ENCODE measurements around the gene SRPRB. TPM values are rescaled to one million over a fixed set of nuclear protein-coding genes. Genes with fewer than 3 reads are reported as not detected.

The SRPRB gene
- total RNA-seq, 1 donor from 2014 or later = 33.2 TPM

DNA sequence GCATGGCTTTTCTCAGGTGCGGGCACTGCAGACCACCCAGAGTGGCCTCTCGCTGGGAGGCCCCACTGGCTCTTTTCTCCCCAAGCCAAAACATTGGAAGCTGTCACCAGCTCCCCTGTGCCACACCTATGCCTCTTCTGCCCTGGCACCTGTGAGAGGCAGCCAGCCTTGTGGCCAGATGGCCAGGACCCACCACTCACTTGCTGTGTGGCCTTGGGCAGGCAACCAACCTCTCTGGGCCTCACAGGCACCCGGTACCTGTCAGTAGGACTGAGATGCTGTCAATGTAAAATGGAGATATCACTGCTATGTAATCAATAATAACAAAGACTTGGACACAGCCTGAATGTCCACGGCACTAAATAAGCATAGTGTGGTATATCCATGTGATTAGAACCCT lies 36.5 kb downstream of the SRPRB start:
- DNase-seq = no peak

DNA sequence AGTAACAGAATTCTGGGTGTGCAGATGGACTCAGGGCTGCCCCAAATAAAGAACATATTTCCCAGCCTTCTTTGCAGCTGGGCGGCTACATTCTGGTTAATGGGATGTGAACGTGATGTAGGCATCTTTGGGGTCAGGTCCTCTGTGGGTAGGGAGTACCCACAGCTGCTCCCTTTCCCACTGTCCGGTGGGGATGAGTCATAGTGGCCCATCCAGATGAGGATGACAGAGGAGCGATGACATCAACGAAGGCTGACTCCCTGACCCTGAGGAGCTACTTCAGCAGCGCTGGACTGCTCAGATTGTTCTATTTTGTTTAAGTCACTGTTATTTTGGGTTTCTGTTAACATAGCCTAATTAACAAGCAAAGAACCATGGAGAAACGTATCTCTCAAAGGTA lies 38.0 kb downstream of the SRPRB start:
- DNase-seq = no peak

DNA sequence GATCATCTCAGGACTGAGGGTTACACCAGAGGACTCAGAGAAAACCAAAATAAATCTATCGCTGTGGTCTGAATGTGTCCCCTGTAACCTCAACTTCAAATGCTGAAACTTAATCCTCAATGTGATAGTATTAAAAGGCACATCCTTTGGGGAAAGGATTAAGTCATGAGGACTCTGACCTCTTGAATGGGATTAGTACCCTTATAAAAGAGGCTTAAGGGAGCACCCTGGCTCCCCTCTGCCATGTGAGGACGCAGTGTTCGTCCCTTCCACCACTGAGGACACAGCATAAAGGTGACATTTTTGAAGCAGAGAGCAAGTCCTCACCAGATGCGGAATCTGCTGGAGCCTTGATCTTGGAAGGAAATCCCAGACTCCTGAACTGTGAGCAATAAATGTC lies 39.5 kb downstream of the SRPRB start:
- no peak for DNase-seq

GRCh38 chr3:133849346-133849745 lies 43.7 kb downstream of the SRPRB start:
- no peak for DNase-seq

DNA sequence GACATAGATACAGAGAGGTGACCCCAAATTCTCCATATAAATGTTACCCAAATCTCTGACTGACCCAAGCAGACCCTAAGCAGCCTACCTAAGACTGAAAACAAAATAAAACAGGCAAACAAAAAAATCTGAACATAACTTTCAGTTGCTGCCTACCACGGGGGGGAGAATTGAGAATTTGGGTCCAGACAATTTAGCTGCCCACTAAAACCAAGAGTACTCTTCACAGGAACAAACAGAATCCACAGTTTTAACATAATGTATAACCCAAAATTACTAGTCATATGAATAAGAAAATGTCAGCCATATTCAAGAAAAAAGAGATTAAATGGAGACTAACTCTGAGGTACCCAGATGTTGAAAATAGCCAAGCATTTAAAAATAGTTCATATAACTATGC lies 44.4 kb downstream of the SRPRB start:
- no peak for DNase-seq

DNA sequence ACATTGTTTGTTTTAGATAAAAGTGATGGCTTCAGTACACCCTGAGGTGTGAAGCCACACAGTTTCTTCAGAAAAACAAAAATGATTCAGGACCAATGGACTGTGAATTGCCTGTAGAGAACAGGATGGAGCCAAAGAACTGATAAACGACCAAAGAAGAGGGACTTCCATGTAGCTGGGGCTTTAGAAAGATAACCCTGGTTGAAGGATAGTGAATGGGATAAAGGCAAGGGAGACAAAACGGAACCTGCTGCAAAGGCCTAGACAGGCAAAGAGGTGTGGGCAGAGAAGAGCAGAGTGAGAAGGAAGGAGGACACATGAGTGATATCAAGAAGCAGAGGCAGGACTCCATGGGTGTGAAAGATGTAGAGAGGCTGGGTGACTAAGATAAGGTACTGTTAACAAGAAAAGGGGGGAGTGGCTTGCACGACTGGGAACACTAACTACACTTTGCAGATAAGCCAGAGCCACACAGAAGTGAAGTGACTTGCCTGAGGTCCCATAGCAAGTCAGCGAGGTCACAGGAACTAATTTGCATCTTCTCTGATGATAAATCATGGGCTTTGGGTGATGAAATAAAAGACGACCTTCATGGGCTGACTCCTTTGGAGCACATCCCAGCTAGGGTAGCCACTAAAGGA lies 45.8 kb downstream of the SRPRB start:
- DNase-seq = no peak

DNA sequence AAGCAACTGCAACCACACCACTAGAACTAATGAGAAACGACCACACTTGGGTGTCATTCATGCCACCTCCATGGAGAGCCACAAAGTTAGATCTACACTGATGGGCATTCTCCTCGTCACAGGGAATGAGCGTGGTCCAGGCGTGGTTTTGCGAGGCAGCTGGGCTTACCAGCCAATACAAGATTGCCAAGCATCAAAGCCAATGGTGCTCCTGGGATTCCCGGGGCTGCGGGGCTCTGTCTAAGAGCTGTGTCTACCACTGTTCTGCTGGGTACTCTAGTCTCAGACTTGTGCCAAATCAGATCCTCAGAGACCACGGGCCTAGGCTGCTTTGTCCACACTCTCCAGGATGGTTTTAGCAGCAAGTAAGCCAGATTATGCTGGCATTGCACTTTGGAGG lies 46.3 kb downstream of the SRPRB start:
- no peak for DNase-seq

DNA sequence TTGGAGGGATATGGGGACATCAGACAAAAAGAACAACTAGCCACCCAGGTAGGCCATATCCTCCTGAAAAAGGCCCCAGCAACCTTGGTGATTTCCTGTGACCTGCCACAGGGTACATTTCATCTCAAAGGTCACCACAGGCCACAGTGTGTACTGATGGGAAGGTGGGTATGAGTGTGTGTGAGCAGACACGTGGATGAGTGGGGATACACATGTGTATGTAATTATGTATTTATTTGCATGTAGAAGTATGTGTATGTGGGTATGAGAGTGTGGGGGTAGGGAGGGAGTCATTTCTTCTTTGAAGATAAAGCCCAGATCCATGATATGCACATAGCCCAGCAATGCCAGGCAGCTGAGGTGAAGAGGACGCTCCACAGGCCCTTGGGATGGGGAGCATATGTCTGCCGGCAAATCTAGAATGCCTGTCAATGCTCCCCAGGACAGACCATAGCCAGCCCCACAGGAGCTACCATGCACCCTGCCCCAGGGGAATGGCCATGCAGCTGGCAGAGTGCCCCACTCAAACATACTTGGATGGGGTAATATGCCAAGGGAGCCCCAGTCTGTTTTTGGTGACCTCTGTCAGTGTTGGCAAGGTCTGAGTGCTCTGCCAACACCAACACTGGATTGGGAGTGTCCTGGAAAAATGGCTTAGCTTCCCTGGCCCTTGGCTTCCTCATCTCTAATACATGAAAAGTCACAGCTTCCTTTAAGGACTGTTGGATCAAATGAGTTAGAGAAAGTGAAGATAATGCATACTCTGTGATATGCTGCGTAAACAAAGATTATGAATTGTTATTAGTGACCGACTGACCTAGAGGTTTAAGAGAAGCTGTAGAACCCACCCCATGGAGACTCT lies 47.7 kb downstream of the SRPRB start:
- no peak for DNase-seq

DNA sequence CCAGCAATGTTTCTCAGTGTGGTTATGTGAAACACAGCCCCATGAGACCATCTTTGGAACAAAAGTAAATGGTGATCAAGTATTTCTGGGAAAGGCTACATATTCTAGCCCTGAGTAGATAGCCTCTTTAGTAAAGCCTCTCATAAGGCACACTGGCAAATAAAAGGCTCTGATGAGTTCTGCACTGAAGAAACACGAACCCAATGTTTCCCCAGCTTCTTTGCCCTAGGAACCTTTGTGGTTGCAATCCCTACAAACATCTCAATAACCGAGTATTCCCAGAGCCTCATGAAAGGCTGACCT lies 48.3 kb downstream of the SRPRB start:
- no peak for DNase-seq

DNA sequence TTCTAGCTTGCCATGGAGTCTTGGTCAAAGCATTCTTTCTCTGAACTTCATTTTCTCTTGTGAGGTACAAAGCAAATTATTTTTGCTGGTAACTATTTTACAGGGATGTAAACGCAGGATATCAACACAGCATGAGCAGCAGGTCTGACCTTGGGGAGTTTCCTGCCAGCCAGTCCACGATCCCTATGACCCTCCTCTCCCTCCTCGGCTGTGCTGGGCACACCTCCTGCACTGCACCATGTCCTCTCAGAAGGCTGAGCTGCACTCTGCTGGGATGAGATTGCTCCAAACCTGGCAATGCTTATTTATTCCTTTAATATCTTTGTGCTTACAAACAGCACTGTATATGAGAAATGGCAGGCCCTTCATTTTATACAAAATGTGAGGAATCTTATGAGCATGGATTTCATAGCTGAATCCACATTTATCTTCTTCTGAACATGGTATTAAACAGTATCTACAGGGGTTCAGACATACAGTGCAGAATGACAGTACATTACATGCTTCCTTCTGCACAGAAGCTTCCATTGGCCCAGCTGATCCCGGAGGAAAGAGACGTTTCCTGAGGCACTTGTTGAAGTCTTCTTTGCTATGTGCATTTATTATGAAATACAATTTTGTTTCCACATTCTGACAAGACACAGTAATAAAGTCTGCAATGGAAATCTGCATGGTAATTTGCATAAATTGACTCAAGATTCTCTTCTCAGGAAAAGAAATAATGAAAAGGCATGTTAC lies 48.8 kb downstream of the SRPRB start:
- no peak for DNase-seq

DNA sequence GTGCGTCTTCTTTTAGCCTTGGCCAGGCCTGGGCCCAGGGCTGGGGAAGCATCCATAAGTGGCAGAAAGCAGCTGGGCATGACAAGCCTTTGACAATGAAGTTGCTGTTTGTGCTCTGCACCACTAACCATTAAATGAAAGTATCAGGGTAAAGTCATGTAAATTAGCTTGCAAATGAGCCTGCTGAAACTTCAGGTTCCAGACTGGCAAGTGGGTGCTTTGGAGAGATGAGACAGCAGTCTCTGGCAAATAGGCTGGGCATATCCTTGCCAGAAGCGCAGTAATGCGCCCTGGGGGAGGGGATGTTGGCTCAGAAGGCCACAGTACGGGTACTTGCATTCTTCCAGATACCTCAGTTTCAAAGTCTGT lies 49.4 kb downstream of the SRPRB start:
- DNase-seq = no peak

GRCh38 chr3:133855772-133856171 lies 50.2 kb downstream of the SRPRB start:
- DNase-seq = no peak

GRCh38 chr3:133856316-133856715 lies 50.7 kb downstream of the SRPRB start:
- no peak for DNase-seq

- no peak for DNase-seq
Observed at GRCh38 chr3:133857767-133858166, 52.2 kb downstream of the SRPRB start.

DNA sequence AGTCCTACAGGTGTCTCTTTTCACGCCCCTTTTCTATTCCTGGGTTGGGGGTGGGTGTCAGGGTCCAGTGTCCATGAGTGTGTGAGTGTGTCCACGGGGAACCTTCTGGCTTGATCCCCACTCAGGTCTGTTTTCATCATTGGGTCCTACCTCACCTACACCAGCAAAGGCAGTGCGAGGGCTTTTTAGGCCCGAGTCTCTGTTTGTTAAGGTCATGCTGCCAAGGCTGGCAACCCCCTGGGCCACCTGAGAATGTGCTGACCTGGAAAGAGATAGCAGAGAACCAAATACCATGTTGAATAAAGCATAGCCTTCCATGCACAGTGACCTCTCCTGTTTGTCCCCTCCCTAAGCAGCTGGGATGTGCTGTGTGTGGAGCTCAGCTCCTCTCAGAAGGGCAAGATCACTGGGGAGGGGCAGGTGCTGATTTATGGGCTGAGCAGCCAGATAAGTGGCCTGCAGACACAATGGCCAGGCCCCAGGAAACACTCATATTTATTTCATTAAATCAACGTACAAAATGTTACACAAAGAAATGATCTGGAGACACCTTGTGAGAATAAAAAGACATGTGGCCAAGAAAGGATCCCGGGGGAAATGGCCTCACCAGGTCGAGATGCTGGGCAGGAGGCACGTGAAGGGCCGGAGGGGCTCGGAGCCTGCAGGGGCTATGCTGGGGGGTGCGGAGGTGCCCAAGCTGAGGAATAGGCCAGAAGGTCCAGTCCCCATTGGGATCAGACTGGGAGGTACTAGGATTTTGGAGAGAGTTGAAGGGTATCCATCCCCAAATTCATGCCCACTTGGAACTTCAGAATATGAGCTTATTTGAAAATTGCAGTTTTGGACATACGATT lies 54.0 kb downstream of the SRPRB start:
- no peak for DNase-seq

DNA sequence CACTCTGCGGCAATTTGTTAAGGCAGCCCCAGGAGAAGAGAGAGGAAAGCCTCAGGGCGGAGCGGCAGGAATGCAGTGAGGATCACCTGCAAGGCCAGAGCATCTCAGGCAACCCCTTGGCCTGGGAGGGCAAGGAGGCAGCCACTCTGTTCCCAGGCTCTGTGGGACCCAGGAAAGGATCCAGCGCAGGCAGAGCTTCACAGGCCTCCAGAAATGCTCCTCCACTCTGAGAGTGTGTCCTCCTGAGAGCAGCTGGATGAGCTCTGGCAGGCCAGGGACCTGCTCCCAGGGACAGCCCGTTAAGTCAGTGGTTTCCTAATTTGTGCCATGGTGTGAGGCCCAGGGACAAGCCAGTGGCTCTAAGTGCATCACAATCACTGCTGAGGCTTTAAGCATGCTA lies 54.9 kb downstream of the SRPRB start:
- DNase-seq = no peak

DNA sequence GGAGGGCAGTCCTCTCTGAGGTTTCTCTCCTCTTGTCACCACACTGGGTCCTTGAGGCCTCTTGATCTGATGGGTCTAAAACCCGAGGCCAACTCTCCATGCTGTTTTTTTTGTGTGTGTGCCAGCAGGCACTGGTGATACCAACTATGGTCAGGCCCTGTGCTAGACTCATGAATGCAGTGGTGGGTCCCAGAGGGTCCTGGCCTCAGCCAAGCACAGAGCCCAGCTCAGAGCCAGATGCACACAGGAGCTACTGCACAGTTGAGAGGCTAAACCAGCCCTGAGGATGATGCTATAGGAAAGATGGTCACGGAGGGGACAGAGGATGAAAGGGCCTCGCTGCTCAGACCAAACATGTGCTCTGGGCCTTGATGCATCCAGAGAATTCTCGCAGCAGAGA lies 56.5 kb downstream of the SRPRB start:
- DNase-seq = no peak

DNA sequence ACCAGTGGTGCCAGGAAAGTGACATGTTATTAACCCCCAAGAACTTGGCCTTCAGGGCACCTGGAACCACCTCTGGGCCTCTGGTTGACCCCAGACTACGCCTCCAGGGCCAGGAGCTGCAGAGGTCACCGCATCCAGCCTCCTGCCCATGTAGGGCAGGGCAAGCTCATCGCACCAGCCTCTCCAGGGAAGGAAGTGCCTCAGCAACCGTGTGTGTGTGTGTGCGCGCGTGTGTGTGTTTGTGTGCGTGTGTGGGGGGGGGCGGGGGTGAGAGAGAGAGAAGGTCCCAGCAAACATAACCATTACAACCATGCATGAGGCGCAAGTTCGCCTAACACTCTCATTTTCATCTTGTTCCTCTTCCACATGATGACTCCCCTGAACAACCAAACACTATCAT lies 58.3 kb downstream of the SRPRB start:
- no peak for DNase-seq

- DNase-seq = no peak
Observed at GRCh38 chr3:133864616-133865015, 59.0 kb downstream of the SRPRB start.

DNA sequence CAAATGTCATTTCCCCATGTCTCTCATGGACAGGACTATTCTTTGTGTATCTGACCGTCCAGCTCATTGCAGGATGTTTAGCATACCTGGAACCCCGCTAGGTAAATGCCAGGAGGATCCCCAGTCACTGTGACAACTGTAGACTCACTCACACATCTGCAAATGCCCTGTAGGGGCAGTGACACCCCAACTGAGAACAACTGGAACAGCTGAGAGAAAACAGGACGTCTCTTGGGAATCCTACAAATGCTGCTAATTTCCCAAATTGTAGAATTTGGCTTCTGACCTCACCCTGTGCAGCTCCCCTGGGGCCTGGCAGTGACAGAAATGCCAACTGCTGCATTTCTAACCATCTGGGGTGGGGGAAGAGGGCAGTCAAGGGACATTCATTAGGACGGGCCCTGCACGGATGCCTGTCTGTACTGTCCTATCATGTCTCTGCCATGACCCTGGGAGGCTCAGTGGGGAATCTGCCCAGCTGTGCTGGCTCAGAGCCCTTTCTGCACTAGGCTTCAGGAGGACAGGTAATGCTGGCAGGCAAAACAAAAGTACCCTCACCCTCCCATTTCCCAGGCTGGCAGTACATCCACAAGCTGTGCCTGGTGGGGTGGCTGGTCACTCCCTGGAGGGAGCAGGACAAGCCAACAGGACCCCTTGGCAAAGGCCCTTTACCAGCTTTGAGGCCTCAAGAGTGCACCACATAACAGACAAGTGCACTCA lies 59.7 kb downstream of the SRPRB start:
- DNase-seq = no peak

DNA sequence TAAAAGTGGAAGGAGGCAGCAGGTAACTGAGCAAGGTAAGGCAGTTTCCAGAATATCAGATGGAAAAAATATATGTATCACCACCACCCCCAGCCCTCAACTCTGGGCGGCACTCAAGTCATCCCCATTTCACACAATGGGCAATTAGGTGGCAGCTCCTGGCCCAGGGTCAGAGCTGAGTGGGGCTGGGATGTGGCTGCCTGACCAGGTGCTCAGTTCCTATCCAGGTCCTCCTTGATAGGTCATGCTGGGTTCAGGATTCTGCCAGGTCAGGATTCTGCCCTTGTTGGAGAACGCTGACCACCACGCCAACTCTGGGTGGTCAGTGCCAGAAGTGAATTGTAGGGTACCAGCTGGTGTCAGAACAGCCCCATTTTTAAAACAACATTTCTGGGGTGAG lies 60.5 kb downstream of the SRPRB start:
- no peak for DNase-seq

DNA sequence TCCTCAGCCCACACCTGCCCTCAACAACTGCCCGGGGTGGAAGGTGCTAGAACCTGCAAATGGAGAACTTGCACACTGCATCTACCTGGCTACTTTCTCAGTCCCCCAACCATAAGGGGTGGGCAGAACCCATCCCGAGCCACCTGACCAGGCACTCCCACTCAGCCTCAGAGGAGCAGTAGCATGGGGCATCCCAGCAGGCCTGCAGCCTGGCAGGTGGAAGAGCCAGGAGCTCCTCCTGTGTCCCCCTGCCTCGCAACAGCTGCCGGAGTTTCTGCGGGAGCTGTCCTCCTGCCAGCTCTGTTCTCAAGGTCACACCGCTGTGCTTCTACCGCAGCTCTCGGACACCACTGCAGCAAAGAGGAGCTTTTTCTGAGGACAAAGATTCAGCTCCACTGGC lies 62.6 kb downstream of the SRPRB start:
- no peak for DNase-seq

All from skin of body (tissue), 2 donors.